CD14-positive monocyte (primary cell): ENCODE data around the gene BCL2A1. TPM values are rescaled to one million over a fixed set of nuclear protein-coding genes. Genes with fewer than 3 reads are reported as not detected.

Source experiments
- DNase-seq, 3 donors: peaks; one replicate each; pipeline ENCODE4 v3.0.0-alpha.2; 2011 to 2022
- H2AFZ ChIP-seq: 2 replicates; pipeline ENCODE4 v1.6.0; 2012; ENCODE audit warnings: mild to moderate bottlenecking, low read depth, low read length, inconsistent platforms; ENCODE audit not compliant: insufficient read depth, poor library complexity, severe bottlenecking
- H3K27ac ChIP-seq, 2 donors: 1 replicate in 1 of 2; 2 replicates in 1 of 2; pipeline ENCODE4 v1.5.1; 2012 to 2013; ENCODE audit warnings: low read length in 2 of 2, control low read depth in 1 of 2, inconsistent platforms in 1 of 2, low read depth in 1 of 2, mild to moderate bottlenecking in 1 of 2
- H3K27me3 ChIP-seq, 2 donors: one replicate each; pipeline versions ENCODE4 v1.6.0 to v1.6.1; 2011 to 2013; ENCODE audit warnings: low read length in 2 of 2; ENCODE audit not compliant: control insufficient read depth in 2 of 2, insufficient read depth in 2 of 2
- H3K36me3 ChIP-seq, 2 donors: replicated peaks in 1 of 2; 1 replicate in 1 of 2; 2 replicates in 1 of 2; pipeline versions ENCODE4 v1.5.1 to v1.6.1; 2012 to 2013; ENCODE audit warnings: low read length in 2 of 2, control low read depth in 1 of 2, inconsistent platforms in 1 of 2, mild to moderate bottlenecking in 1 of 2; ENCODE audit not compliant: insufficient read depth in 2 of 2, control insufficient read depth in 1 of 2
- H3K4me1 ChIP-seq, 2 donors: 1 replicate in 1 of 2; 2 replicates in 1 of 2; pipeline versions ENCODE4 v1.5.1 to v1.6.1; 2012 to 2013; ENCODE audit warnings: low read length in 2 of 2, control low read depth in 1 of 2, inconsistent platforms in 1 of 2, mild to moderate bottlenecking in 1 of 2, moderate library complexity in 1 of 2; ENCODE audit not compliant: insufficient read depth in 2 of 2, control insufficient read depth in 1 of 2
- H3K4me2 ChIP-seq: replicated peaks from 2 replicates; pipeline ENCODE3; 2012; ENCODE audit warnings: low read length, moderate library complexity, mild to moderate bottlenecking; ENCODE audit not compliant: poor library complexity, severe bottlenecking; ENCODE audit errors: extremely low read depth
- H3K4me3 ChIP-seq, 3 experiments: fragments of 200-600 bp in 1 of 3; sonication (generic) in 1 of 3; replicated peaks in 1 of 3; 1 replicate in 2 of 3; 2 replicates in 1 of 3; pipeline ENCODE4 v1.5.1; 2011 to 2013; ENCODE audit warnings: low read length in 3 of 3, mild to moderate bottlenecking in 3 of 3, control low read depth in 2 of 3, low read depth in 2 of 3, inconsistent platforms in 1 of 3, moderate library complexity in 1 of 3
- H3K79me2 ChIP-seq: 2 replicates; pipeline ENCODE4 v1.6.0; 2012; ENCODE audit warnings: mild to moderate bottlenecking, control low read depth, inconsistent platforms, low read length, moderate library complexity; ENCODE audit not compliant: insufficient read depth
- H3K9ac ChIP-seq: 2 replicates; pipeline ENCODE4 v1.6.0; 2017; ENCODE audit warnings: low read length, mild to moderate bottlenecking; ENCODE audit not compliant: insufficient read depth, poor library complexity, severe bottlenecking
- H3K9me3 ChIP-seq, 2 donors: replicated peaks in 1 of 2; 1 replicate in 1 of 2; 2 replicates in 1 of 2; pipeline versions ENCODE4 v1.5.1 to v1.6.1; 2012 to 2013; ENCODE audit warnings: low read length in 2 of 2, control low read depth in 1 of 2; ENCODE audit not compliant: control insufficient read depth in 1 of 2, insufficient read depth in 1 of 2
- H4K20me1 ChIP-seq: 2 replicates; pipeline ENCODE4 v1.6.0; 2012; ENCODE audit warnings: mild to moderate bottlenecking, low read length, control low read depth, moderate library complexity; ENCODE audit not compliant: insufficient read depth
- H3K27ac Mint-ChIP-seq, 7 donors: one replicate each; pipeline ENCODE4 v1.8.0; 2020; ENCODE audit warnings: mild to moderate bottlenecking in 7 of 7, mixed read lengths in 7 of 7, moderate library complexity in 6 of 7, inconsistent platforms in 2 of 7
- H3K27me3 Mint-ChIP-seq, 3 donors: one replicate each; pipeline ENCODE4 v1.8.0; 2021 to 2022; ENCODE audit warnings: low read depth in 3 of 3, mild to moderate bottlenecking in 3 of 3, mixed read lengths in 3 of 3, moderate library complexity in 3 of 3, inconsistent platforms in 1 of 3
- H3K36me3 Mint-ChIP-seq, 2 donors: one replicate each; pipeline ENCODE4 v1.8.0; 2020; ENCODE audit warnings: mixed read lengths in 2 of 2, inconsistent platforms in 1 of 2, mild to moderate bottlenecking in 1 of 2
- H3K4me1 Mint-ChIP-seq: one replicate; pipeline ENCODE4 v1.8.0; 2020; ENCODE audit warnings: mild to moderate bottlenecking, mixed read lengths
- H3K4me3 Mint-ChIP-seq, 2 donors: one replicate each; pipeline ENCODE4 v1.8.0; 2020; ENCODE audit warnings: mild to moderate bottlenecking in 2 of 2, mixed read lengths in 2 of 2, moderate library complexity in 1 of 2
- H3K9me3 Mint-ChIP-seq, 7 donors: one replicate each; pipeline ENCODE4 v1.8.0; 2020 to 2022; ENCODE audit warnings: mixed read lengths in 7 of 7, mild to moderate bottlenecking in 6 of 7, moderate library complexity in 6 of 7, inconsistent platforms in 2 of 7
- WGBS: methylation state at CpG from one replicate; pipeline ENCODE4 v1.1.5; 2013; ENCODE audit warnings: missing lambda C conversion rate; ENCODE audit not compliant: insufficient coverage; 5-methylcytosine and 5-hydroxymethylcytosine counted together
- intact Hi-C, 2 donors: fragments of 100-400 bp; cut with micrococcal nuclease; formaldehyde crosslinking; loops; one replicate each; pipeline versions ENCODE4 v1.15.0 to v1.15.1; 2023
- polyA plus RNA-seq, 3 donors: library from polyadenylated mRNA; depleted of rRNA in 1 of 3; unstranded in 2 of 3; stranded (reverse) in 1 of 3; fragments of 300-500 nt in 2 of 3; fragments of >200 nt in 1 of 3; fragmentation: Illumina TruSeq in 2 of 3; gene quantifications; 1 replicate in 2 of 3; 2 replicates in 1 of 3; pipeline ENCODE4 v1.2.3, GENCODE V29; 2012 to 2021
- TF ChIP-seq, protein P1 (sequence below): fragments of 200-600 bp; IDR thresholded peaks from one replicate; pipeline ENCODE4 v1.8.0; 2022; ENCODE audit warnings: antibody characterized with exemption, mild to moderate bottlenecking

BCL2A1 gene
- polyA plus RNA-seq, 3 donors = 277 to 465 (median 350) TPM

DNA sequence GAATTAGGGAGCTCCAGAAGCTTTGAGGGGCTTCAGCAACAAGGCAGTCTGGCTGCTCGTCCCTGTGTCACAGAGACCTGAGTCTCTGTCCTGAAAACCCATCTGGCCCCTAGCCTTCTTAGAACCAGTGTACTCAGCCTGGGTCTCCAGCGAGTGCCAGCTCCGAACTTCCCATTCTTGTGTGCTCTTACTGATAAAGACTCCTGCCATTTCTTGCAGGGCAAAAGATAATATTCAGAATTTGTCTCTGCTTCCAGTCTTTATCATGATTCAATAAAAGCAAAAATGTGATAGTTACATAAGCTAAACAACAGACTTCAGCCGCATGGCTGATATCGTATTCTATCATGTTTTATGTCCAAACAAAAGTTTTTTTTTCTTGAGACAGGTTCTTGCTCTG lies 36.0 kb upstream of the BCL2A1 start:
- 89% methylated on average over 4 of the region's 5 CpGs for WGBS
- intact Hi-C loops = no loop called here

DNA sequence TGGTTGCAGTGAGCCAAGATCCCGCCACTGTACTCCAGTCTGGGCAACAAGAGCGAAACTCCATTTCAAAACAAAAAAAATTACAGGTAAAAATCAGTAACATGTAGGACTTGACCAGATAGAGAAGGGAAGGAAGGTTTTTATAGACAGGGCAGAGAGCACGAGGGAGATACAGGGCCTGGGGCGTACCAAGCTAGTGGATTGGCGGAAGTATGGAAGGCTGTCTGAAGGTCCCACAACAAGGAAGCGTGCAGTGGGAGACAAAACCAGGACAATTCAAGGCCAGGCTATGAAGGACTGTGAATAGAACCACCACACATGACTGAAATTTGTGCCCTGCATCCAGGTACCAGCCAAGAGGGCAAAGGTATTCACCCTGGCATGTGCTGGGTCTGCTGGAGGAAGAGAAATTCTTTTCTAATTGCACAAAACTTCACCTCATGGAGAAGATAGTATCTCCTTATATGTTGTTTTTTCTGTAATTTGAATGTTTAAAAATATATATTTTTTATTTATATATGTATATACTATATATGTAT lies 33.0 kb upstream of the BCL2A1 start:
- no peaks in the 10 kb centered on the region for H3K36me3 ChIP-seq
- no peak overlapping the region for H3K4me3 ChIP-seq
- no peaks in the 10 kb centered on the region for H3K4me1 ChIP-seq
- no peaks in the 10 kb centered on the region for H3K9me3 ChIP-seq
- H4K20me1 ChIP-seq = no peaks in the 10 kb centered on the region
- no peak overlapping the region for H3K27ac ChIP-seq
- H3K9me3 Mint-ChIP-seq = peaks cover 0 to 3% (median 0%) of the 10 kb centered on the region in 7 donors
- H3K27ac Mint-ChIP-seq = peak overlapping the region in 1 of 7 donors; percentile 64
- H3K4me1 Mint-ChIP-seq = no peaks in the 10 kb centered on the region
- H3K27me3 Mint-ChIP-seq = peaks cover 0 to 3% (median 0%) of the 10 kb centered on the region in 3 donors
- no peak overlapping the region for H3K4me3 Mint-ChIP-seq
- 97% methylated on average over 4 of the region's 6 CpGs for WGBS
- no peaks in the 10 kb centered on the region for H3K36me3 Mint-ChIP-seq
- H3K4me2 ChIP-seq = no peak overlapping the region
- H3K79me2 ChIP-seq = no peaks in the 10 kb centered on the region
- H2AFZ ChIP-seq = no peak overlapping the region
- DNase-seq = no peak
- H3K9ac ChIP-seq = no peak overlapping the region
- H3K27me3 ChIP-seq = no peaks in the 10 kb centered on the region
- intact Hi-C loops = no loop called here
- TF ChIP-seq, protein P1, sequence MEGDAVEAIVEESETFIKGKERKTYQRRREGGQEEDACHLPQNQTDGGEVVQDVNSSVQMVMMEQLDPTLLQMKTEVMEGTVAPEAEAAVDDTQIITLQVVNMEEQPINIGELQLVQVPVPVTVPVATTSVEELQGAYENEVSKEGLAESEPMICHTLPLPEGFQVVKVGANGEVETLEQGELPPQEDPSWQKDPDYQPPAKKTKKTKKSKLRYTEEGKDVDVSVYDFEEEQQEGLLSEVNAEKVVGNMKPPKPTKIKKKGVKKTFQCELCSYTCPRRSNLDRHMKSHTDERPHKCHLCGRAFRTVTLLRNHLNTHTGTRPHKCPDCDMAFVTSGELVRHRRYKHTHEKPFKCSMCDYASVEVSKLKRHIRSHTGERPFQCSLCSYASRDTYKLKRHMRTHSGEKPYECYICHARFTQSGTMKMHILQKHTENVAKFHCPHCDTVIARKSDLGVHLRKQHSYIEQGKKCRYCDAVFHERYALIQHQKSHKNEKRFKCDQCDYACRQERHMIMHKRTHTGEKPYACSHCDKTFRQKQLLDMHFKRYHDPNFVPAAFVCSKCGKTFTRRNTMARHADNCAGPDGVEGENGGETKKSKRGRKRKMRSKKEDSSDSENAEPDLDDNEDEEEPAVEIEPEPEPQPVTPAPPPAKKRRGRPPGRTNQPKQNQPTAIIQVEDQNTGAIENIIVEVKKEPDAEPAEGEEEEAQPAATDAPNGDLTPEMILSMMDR = no peak

More for the DNA sequence above, 36.0 kb upstream of the BCL2A1 start:
- Histone ChIP-seq H3K79me2 (no peaks in the 10 kb centered on the region), H3K4me2 (no peak overlapping the region), H3K9me3 (no peaks in the 10 kb centered on the region), H3K27me3 (no peaks in the 10 kb centered on the region), H3K4me1 (peaks cover 13 to 21% of the 10 kb centered on the region in 2 donors), H2AFZ (no peak overlapping the region), H4K20me1 (no peaks in the 10 kb centered on the region), H3K9ac (no peak overlapping the region), H3K27ac (no peak overlapping the region), H3K4me3 (no peak overlapping the region), H3K36me3 (no peaks in the 10 kb centered on the region)
- H3K27me3 Mint-ChIP-seq = peaks cover 0 to 3% (median 1%) of the 10 kb centered on the region in 3 donors
- H3K4me1 Mint-ChIP-seq = peaks cover 17% of the 10 kb centered on the region
- no peaks in the 10 kb centered on the region for H3K36me3 Mint-ChIP-seq
- no peak overlapping the region for H3K4me3 Mint-ChIP-seq
- H3K9me3 Mint-ChIP-seq = peaks cover 0 to 1% (median 0%) of the 10 kb centered on the region in 7 donors
- DNase-seq = no peak
- H3K27ac Mint-ChIP-seq = peak overlapping the region in 1 of 7 donors; percentile 75
- TF ChIP-seq, protein P1 = no peak
